Colonic mucosa (tissue), 4 donors: ENCODE results near the gene IL5RA. TPM values are rescaled to one million over a fixed set of nuclear protein-coding genes. Genes with fewer than 3 reads are reported as not detected.

Experiments used
- DNase-seq: peaks from one replicate; pipeline ENCODE4 v3.0.0-alpha.2; 2020
- H3K27ac ChIP-seq: fragments of 200-600 bp; one replicate; pipeline ENCODE4 v1.8.0; 2021
- H3K27me3 ChIP-seq: fragments of 200-600 bp; one replicate; pipeline ENCODE4 v1.8.0; 2021
- H3K36me3 ChIP-seq: fragments of 200-600 bp; one replicate; pipeline ENCODE4 v1.8.0; 2021
- H3K4me1 ChIP-seq: fragments of 200-600 bp; one replicate; pipeline ENCODE4 v1.8.0; 2021; ENCODE audit warnings: mild to moderate bottlenecking
- H3K4me3 ChIP-seq: fragments of 200-600 bp; one replicate; pipeline ENCODE4 v1.8.0; 2021
- H3K9ac ChIP-seq, 2 donors: one replicate each; pipeline ENCODE4 v1.7.0; 2013; ENCODE audit warnings: control low read depth in 2 of 2, low read depth in 2 of 2, low read length in 2 of 2
- H3K9me3 ChIP-seq: fragments of 200-600 bp; one replicate; pipeline ENCODE4 v1.8.0; 2021
- intact Hi-C: fragments of 100-400 bp; cut with DNase I; formaldehyde crosslinking; loops from one replicate; pipeline ENCODE4 v1.14.1; 2022
- total RNA-seq, 2 donors: library from RNA; stranded (reverse); fragmentation: NEBNext Ultra II Directional in 1 of 2; extraction: Animal tissue kit (Norgen Biotek cat#: 25700) in 1 of 2; gene quantifications; one replicate each; pipeline ENCODE4 v1.2.1, GENCODE V29; 2021
- TF ChIP-seq, protein P1 (sequence below): fragments of 200-600 bp; IDR thresholded peaks from one replicate; pipeline ENCODE4 v1.8.0; 2022; ENCODE audit warnings: antibody characterized with exemption, mild to moderate bottlenecking
- donor health status: healthy.
- donor health status: DM: no; HTN: no; CAD: no.
- donor health status: DM: no; HTN: no; CAD: no.

IL5RA gene
- total RNA-seq, 2 donors from 2014 or later = 0.15 to 0.21 TPM

DNA sequence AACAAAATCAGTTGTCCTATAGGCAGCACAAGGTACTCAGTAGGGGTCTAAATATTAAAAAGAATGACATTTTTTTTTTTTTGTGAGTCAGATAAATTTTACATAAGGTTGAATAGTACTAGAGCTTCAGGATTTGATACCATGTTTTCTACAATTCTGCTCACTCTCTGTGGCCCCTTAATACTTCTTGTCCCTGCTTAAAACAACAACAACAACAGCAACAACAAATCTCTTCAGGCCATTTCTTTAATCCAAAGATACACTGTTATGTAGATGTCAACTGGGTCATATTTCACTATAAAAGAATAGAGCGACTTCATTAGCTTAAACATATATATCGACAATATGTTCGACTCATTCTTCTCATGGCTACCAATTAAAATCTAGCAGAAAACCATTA lies 3.0 kb downstream of the IL5RA start:
- intact Hi-C loops = no loop called here
- Histone ChIP-seq H3K27ac (no peak overlapping the region), H3K4me1 (no peaks in the 10 kb centered on the region), H3K9ac (no peak overlapping the region), H3K36me3 (no peaks in the 10 kb centered on the region), H3K4me3 (no peak overlapping the region), H3K27me3 (no peaks in the 10 kb centered on the region), H3K9me3 (no peaks in the 10 kb centered on the region)
- DNase-seq = no peak
- TF ChIP-seq, protein P1, sequence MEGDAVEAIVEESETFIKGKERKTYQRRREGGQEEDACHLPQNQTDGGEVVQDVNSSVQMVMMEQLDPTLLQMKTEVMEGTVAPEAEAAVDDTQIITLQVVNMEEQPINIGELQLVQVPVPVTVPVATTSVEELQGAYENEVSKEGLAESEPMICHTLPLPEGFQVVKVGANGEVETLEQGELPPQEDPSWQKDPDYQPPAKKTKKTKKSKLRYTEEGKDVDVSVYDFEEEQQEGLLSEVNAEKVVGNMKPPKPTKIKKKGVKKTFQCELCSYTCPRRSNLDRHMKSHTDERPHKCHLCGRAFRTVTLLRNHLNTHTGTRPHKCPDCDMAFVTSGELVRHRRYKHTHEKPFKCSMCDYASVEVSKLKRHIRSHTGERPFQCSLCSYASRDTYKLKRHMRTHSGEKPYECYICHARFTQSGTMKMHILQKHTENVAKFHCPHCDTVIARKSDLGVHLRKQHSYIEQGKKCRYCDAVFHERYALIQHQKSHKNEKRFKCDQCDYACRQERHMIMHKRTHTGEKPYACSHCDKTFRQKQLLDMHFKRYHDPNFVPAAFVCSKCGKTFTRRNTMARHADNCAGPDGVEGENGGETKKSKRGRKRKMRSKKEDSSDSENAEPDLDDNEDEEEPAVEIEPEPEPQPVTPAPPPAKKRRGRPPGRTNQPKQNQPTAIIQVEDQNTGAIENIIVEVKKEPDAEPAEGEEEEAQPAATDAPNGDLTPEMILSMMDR = no peak

DNA sequence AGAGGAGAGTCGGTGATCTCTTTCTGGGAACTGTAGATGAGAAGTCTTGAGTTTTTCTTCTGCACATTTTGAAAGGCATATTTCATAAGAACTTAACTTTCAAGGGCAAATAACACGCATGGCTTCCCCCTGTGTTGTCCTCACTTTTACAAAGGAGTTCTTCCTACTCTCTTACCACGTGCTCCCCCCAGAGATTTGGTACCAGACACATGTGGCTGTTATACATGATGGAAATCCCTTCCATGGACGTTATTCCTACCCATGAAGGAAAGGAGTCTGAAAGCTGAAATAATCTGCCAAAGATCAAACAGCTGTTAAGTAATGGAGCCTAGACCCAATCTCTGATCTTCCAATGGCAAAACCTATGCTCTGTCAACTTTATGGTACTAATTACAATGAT lies 4.4 kb downstream of the IL5RA start:
- Histone ChIP-seq H3K36me3 (no peaks in the 10 kb centered on the region), H3K27me3 (no peaks in the 10 kb centered on the region), H3K4me1 (no peaks in the 10 kb centered on the region), H3K9ac (no peak overlapping the region), H3K4me3 (no peak overlapping the region), H3K9me3 (no peaks in the 10 kb centered on the region), H3K27ac (no peak overlapping the region)
- DNase-seq = no peak
- TF ChIP-seq, protein P1 = no peak
- intact Hi-C loops = no loop called here

DNA sequence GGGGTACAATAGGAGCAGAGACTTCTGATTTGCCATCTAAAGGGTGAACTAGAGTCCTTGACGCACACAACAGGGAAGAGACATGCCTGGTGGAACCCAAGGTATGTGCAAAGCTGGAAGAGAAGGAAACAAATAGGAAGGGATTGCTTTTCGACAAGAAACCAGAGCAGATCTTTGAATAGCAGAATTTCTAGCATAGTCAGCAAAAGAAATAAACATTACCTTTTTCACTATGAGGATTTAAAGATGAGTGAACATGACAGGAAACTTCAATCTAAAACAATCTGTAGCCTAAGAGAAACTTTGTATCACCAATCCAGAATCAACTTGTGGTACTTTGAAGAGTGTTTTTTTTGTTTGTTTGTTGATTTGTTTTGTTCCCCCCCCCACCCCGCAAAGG lies 4.9 kb downstream of the IL5RA start:
- Histone ChIP-seq H3K36me3 (no peaks in the 10 kb centered on the region), H3K27me3 (no peaks in the 10 kb centered on the region), H3K9me3 (no peaks in the 10 kb centered on the region), H3K4me3 (no peak overlapping the region), H3K4me1 (no peaks in the 10 kb centered on the region), H3K9ac (no peak overlapping the region), H3K27ac (no peak overlapping the region)
- intact Hi-C loops = no loop called here
- no peak for DNase-seq
- TF ChIP-seq, protein P1 = no peak

DNA sequence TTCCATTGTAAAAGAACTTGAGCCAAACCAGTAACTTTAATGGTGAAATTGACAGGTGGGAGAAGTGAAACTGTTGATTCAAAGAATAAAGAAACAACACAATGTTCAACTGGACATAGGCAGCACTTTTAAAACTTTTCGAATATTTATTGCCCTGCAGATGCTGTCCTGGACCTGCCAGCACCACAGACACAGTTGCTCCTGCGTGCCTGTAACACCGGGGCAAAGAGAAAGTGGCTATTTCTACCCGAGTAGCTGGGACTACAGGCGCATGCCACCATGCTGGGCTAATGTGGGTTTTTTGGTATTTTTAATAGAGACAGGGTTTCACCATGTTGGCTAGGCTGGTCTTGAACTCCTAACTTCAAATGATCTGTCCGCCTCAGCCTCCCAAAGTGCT lies 7.4 kb downstream of the IL5RA start:
- Histone ChIP-seq H3K4me1 (no peaks in the 10 kb centered on the region), H3K4me3 (no peak overlapping the region), H3K9ac (no peak overlapping the region), H3K9me3 (no peaks in the 10 kb centered on the region), H3K36me3 (no peaks in the 10 kb centered on the region), H3K27ac (no peak overlapping the region), H3K27me3 (no peaks in the 10 kb centered on the region)
- TF ChIP-seq, protein P1 = no peak
- intact Hi-C loops = no loop called here
- no peak for DNase-seq

DNA sequence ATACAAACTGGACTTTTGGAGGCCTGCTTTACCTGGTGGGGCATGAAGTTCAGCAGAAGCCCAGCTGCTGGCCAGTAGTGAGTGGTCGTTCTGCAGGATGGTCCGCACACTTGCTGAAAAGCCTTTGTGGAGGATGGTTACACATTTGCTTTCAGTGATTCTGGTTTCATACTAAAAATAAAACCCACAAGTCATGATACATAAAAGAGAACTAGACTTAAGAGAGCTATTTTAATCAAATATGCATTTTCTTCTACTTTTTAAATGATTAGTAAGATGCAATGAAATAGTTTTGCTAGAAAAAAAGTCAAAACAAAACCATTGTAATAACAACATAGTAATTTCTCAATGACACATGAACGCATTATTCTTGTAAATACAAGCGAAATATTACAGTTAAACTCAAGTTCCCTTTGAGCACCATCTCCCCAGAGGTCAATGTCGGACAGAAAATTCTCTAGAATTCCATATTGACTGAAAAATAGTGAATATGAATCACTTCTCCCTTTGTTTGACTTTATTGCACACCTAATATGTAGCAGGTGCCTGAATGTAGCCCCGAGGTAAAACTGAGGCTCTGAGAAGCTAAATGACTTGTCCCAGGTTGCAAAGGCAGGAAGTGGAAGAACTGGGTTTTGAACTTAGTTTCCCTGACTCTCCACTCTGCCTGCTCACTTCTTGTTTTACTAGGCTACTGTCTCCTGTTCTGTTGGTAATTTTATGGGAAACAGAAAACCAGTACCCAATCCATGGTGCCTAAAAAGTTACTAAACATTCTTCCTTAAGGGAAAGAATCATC lies 8.3 kb downstream of the IL5RA start:
- no peaks in the 10 kb centered on the region for H3K36me3 ChIP-seq
- intact Hi-C loops = no loop called here
- no peak overlapping the region for H3K4me3 ChIP-seq
- H3K4me1 ChIP-seq = no peaks in the 10 kb centered on the region
- H3K9me3 ChIP-seq = no peaks in the 10 kb centered on the region
- H3K27me3 ChIP-seq = no peaks in the 10 kb centered on the region
- TF ChIP-seq, protein P1 = no peak
- no peak overlapping the region for H3K27ac ChIP-seq
- no peak for DNase-seq
- no peak overlapping the region for H3K9ac ChIP-seq
